Adrenal gland (tissue), 12 donors: ENCODE results near the gene EBF3. TPM values are rescaled to one million over a fixed set of nuclear protein-coding genes. Genes with fewer than 3 reads are reported as not detected.

Experiments used
- DNase-seq, 7 donors: peaks; one replicate each; pipeline ENCODE4 v3.0.0-alpha.2; 2019 to 2020
- H3K27ac ChIP-seq, 5 donors: fragments of 200-600 bp; sonication (generic) in 4 of 5; 1 replicate in 3 of 5; 2 replicates in 2 of 5; pipeline versions ENCODE4 v1.5.1 to v1.8.0; 2016 to 2020; ENCODE audit warnings: mild to moderate bottlenecking in 1 of 5
- H3K27me3 ChIP-seq: fragments of 200-600 bp; 2 replicates; pipeline ENCODE4 v1.8.0; 2021
- H3K36me3 ChIP-seq, 2 donors: fragments of 200-600 bp; replicated peaks in 1 of 2; 1 replicate in 1 of 2; 2 replicates in 1 of 2; pipeline versions ENCODE4 v1.5.1 to v1.8.0; 2018 to 2022
- H3K4me1 ChIP-seq, 2 donors: fragments of 200-600 bp; replicated peaks in 1 of 2; 1 replicate in 1 of 2; 2 replicates in 1 of 2; pipeline versions ENCODE4 v1.5.1 to v1.8.0; 2018 to 2021
- H3K4me3 ChIP-seq, 4 donors: fragments of 200-600 bp; sonication (generic) in 3 of 4; one replicate each; pipeline ENCODE4 v1.5.1; 2016 to 2018
- H3K9me3 ChIP-seq, 3 donors: fragments of 200-600 bp; sonication (generic) in 1 of 3; replicated peaks in 1 of 3; 1 replicate in 2 of 3; 2 replicates in 1 of 3; pipeline versions ENCODE4 v1.5.1 to v1.8.0; 2016 to 2021
- POLR2A ChIP-seq, 2 donors: fragments of 450-650 bp; IDR thresholded peaks; one replicate each; pipeline ENCODE4 v1.6.1; 2017; ENCODE audit warnings: antibody characterized with exemption in 2 of 2, mild to moderate bottlenecking in 2 of 2, moderate library complexity in 1 of 2
- WGBS, 4 donors: extraction: QIAGEN DNeasy Blood & Tissue Kit in 2 of 4; methylation state at CpG; one replicate each; pipeline versions ENCODE4 v1.1.5 to v1.1.7; 2013 to 2017; 5-methylcytosine and 5-hydroxymethylcytosine counted together
- intact Hi-C, 2 donors: fragments of 100-400 bp; cut with DNase I; formaldehyde crosslinking; loops; one replicate each; pipeline versions ENCODE4 v1.14.1 to v1.15.0; 2022 to 2023
- polyA plus RNA-seq, 3 donors: library from polyadenylated mRNA; stranded (reverse); fragments of 200-250 nt in 2 of 3; fragments of 350-450 nt in 1 of 3; fragmentation: Illumina TruSeq in 1 of 3; extraction: RNeasy Lipid Tissue Mini Kit (QIAGEN cat#74804) in 1 of 3; gene quantifications; one replicate each; pipeline ENCODE4 v1.2.3, GENCODE V29; 2013 to 2014
- total RNA-seq, 9 donors: library from RNA; depleted of rRNA in 4 of 9; stranded (reverse); fragments of >200 nt in 4 of 9; fragments of 120-200 nt in 1 of 9; fragmentation: NEBNext Ultra II Directional in 1 of 9; extraction: Animal tissue kit (Norgen Biotek cat#: 25700) in 1 of 9; gene quantifications; one replicate each; pipeline versions ENCODE4 v1.1.0 to v1.2.4, GENCODE V29; 2013 to 2023
- TF ChIP-seq, protein P1 (sequence below), 6 experiments: fragments of 450-650 bp in 4 of 6; fragments of 200-600 bp in 2 of 6; sonication (generic) in 1 of 6; IDR thresholded peaks; 1 replicate in 5 of 6; 2 replicates in 1 of 6; pipeline versions ENCODE4 v1.5.1 to v1.8.0; 2016 to 2021; ENCODE audit warnings: antibody characterized with exemption in 6 of 6, mild to moderate bottlenecking in 2 of 6, moderate library complexity in 1 of 6
- donor health status: healthy with polysubstance abuse.
- donor health status: Bipolar disorder and iron deficiency.
- donor health status: DM: yes; HTN: yes; CAD: no.
- donor health status: DM: no; HTN: no; CAD: no.
- donor health status: DM: no; HTN: no; CAD: no.
- donor health status: DM: yes; HTN: yes; CAD: no.

EBF3 gene
- total and polyA plus RNA-seq, 12 donors, result 0.12 to 2.2 (median 0.53) TPM; not detected in 1

DNA sequence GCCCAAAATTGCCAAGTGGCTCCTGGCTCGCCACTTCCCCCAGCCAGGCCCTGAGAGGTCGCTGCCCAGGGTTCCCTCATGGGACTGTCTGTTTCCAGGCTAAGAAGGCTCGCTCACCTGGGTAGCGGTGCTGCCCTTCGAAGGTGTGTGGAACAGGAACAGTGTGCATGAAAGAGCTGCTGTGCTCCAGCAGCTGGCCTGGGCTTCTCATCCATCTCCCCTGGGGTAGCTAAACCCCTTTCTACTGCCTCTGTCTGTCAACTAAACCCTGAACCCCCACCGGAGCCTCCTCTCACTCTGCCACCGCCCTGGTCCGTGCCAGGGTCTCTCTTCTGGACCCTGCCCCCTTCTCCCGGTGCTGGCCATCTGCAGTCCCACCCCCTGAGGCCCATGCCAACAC is 152.9 kb downstream of the EBF3 start:
- no peaks in the 10 kb centered on the region for H3K4me1 ChIP-seq
- intact Hi-C loops, result no loop called here
- 83 to 95% (median 91%) methylated on average over 4 to 9 of the region's 9 CpGs for WGBS, 4 donors
- TF ChIP-seq, protein P1, sequence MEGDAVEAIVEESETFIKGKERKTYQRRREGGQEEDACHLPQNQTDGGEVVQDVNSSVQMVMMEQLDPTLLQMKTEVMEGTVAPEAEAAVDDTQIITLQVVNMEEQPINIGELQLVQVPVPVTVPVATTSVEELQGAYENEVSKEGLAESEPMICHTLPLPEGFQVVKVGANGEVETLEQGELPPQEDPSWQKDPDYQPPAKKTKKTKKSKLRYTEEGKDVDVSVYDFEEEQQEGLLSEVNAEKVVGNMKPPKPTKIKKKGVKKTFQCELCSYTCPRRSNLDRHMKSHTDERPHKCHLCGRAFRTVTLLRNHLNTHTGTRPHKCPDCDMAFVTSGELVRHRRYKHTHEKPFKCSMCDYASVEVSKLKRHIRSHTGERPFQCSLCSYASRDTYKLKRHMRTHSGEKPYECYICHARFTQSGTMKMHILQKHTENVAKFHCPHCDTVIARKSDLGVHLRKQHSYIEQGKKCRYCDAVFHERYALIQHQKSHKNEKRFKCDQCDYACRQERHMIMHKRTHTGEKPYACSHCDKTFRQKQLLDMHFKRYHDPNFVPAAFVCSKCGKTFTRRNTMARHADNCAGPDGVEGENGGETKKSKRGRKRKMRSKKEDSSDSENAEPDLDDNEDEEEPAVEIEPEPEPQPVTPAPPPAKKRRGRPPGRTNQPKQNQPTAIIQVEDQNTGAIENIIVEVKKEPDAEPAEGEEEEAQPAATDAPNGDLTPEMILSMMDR (IDR thresholded peaks at IDR 0.05), result no peak
- no peak for TF ChIP-seq POLR2A (IDR thresholded peaks at IDR 0.05)
- no peak overlapping the region for H3K4me3 ChIP-seq
- H3K27me3 ChIP-seq, result no peaks in the 10 kb centered on the region
- no peaks in the 10 kb centered on the region for H3K36me3 ChIP-seq
- H3K27ac ChIP-seq, result no peak overlapping the region
- peak in 1 of 7 donors; percentile 21 for DNase-seq
- no peaks in the 10 kb centered on the region for H3K9me3 ChIP-seq

DNA sequence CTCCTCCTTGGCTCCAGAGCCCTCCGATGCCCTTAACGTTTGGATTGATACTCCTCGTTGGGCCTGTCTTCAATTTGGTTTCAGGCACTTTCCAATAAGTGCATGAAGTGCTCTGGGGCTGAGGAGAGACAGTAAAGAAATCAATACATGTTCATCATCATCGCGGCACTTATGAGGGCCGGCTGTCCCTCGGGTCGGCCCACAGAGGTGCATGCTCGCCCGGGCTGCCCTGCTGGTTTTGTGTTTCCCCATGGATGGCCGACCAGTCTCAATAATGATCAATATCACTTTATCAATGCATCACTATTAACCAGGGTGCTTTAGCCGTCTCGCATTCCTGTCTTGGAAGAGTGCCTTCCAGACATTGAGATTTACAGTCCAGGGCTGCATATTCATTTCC is 154.2 kb downstream of the EBF3 start:
- TF ChIP-seq POLR2A (IDR thresholded peaks at IDR 0.05), result no peak
- TF ChIP-seq, protein P1 (IDR thresholded peaks at IDR 0.05), result no peak
- Histone ChIP-seq H3K9me3 (no peaks in the 10 kb centered on the region), H3K4me1 (no peaks in the 10 kb centered on the region), H3K27me3 (no peaks in the 10 kb centered on the region), H3K36me3 (no peaks in the 10 kb centered on the region), H3K27ac (no peak overlapping the region), H3K4me3 (no peak overlapping the region)
- intact Hi-C loops, result no loop called here
- 80 to 88% (median 81%) methylated on average over 13 of the region's 13 CpGs for WGBS, 4 donors
- DNase-seq, result no peak

DNA sequence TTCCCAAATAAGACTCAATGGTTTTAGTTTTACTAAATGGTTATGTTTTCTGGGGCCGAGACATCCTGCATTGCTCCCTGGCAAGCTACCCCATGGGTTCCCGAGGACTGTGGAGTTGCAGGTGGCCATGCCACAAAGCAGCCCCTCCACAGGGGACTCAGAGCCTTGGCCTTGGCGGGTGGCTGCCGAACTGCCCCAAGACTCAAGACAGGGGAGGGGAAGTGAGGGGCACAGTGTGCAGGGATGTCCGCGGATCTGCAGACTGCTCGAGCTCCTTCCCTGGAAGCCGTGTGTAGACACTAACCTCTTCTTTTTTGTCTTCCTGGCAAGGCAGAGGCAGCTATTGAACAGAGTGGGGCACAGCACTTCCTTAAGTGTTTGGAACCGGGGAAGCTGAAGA is 154.6 kb downstream of the EBF3 start:
- no peaks in the 10 kb centered on the region for H3K4me1 ChIP-seq
- H3K27ac ChIP-seq, result no peak overlapping the region
- DNase-seq, result peak in 1 of 7 donors; percentile 31
- H3K36me3 ChIP-seq, result no peaks in the 10 kb centered on the region
- WGBS, 4 donors, result 78 to 83% (median 80%) methylated on average over 4 to 9 of the region's 9 CpGs
- no peak for TF ChIP-seq POLR2A (IDR thresholded peaks at IDR 0.05)
- TF ChIP-seq, protein P1 (IDR thresholded peaks at IDR 0.05), result no peak
- intact Hi-C loops, result no loop called here
- H3K9me3 ChIP-seq, result no peaks in the 10 kb centered on the region
- no peak overlapping the region for H3K4me3 ChIP-seq
- H3K27me3 ChIP-seq, result no peaks in the 10 kb centered on the region

DNA sequence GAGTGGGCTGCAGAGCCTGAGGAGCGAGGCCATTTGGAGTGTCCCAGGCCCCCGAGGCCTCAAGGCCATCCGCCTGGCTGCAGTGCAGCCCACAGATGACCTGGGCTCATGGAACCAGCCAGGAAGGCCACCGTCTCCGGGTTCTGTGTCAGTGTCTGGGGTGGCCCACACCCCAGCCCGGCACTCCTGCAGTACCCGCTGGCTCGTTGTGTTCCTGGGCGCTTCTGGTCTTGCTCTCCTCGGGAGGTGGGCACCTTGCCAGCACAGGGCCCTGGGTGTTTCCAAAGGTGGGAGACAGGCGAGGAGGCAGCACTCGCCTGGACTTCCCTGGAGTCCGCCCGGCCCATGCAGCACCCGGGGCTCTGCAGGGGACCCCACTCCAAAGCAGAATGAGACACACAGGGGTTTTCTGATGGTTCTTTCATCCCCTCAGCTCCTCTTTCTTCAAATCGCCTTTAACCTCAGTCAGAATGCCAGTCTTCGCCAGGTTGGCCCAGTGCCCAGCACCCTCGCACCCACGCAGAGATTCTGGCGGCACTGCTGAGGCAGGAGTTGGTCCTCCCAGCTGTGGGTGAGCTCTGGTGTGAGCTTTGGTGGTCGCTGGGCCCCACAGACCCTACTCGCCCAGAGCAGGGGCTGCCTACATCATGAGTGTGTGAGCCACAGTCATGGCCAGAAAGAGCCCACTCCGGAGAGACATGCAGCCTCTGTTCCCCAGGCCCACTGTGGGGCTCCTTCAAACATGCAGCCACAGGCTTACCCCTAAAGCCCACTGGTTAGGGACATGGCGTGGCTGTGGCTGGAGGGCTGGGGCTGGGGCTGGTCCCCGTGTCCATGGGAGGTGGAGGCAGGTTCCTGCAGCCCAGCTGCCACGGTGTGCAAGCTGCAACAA is 155.7 kb downstream of the EBF3 start:
- no peaks in the 10 kb centered on the region for H3K4me1 ChIP-seq
- intact Hi-C loops, result no loop called here
- no peak overlapping the region for H3K27ac ChIP-seq
- no peak overlapping the region for H3K4me3 ChIP-seq
- H3K27me3 ChIP-seq, result no peaks in the 10 kb centered on the region
- TF ChIP-seq, protein P1 (IDR thresholded peaks at IDR 0.05), result no peak
- TF ChIP-seq POLR2A (IDR thresholded peaks at IDR 0.05), result no peak
- WGBS, 4 donors, result 73 to 81% (median 76%) methylated on average over 20 to 26 of the region's 26 CpGs
- DNase-seq, result peak in 1 of 7 donors; percentile 38
- H3K9me3 ChIP-seq, result peaks cover 0 to 9% (median 0%) of the 10 kb centered on the region in 3 donors
- no peaks in the 10 kb centered on the region for H3K36me3 ChIP-seq
